ENCODE measurements around the gene ADAM12.
"Not testable (repeated sequence)": the region's sequence is repeated elsewhere in the genome, so short reads cannot be mapped to it uniquely, and the experiment has no call there.

The ADAM12 gene

GRCh38 chr10:126402721-126403695, 14.7 kb upstream of the ADAM12 start:
- no peak for DNase-seq (ENCODE audit: low spot score)

GRCh38 chr10:126400641-126401040, 12.4 kb upstream of the ADAM12 start:
- no peak for DNase-seq (ENCODE audit: low spot score)

GRCh38 chr10:126398924-126399323, 10.6 kb upstream of the ADAM12 start:
- no peak for DNase-seq (ENCODE audit: low spot score)

GRCh38 chr10:126398383-126398743, 10.1 kb upstream of the ADAM12 start:
- no peak for DNase-seq (ENCODE audit: low spot score)

- no peak for DNase-seq (ENCODE audit: low spot score)
Observed at GRCh38 chr10:126397640-126398382, 9.5 kb upstream of the ADAM12 start.

GRCh38 chr10:126397156-126397555, 8.9 kb upstream of the ADAM12 start:
- DNase-seq (ENCODE audit: low spot score), result no peak

- DNase-seq (ENCODE audit: low spot score), result no peak
Observed at GRCh38 chr10:126394948-126395347, 6.7 kb upstream of the ADAM12 start.

- no peak for DNase-seq (ENCODE audit: low spot score)
Observed at GRCh38 chr10:126393076-126393475, 4.8 kb upstream of the ADAM12 start.

GRCh38 chr10:126392469-126392868, 4.2 kb upstream of the ADAM12 start:
- DNase-seq (ENCODE audit: low spot score), result no peak

GRCh38 chr10:126392068-126392467, 3.8 kb upstream of the ADAM12 start:
- no peak for DNase-seq (ENCODE audit: low spot score)

GRCh38 chr10:126391192-126391885, 3.1 kb upstream of the ADAM12 start:
- DNase-seq (ENCODE audit: low spot score), result no peak

GRCh38 chr10:126390324-126390723, 2.0 kb upstream of the ADAM12 start:
- no peak for DNase-seq (ENCODE audit: low spot score)

- DNase-seq (ENCODE audit: low spot score), result no peak
Observed at GRCh38 chr10:126387041-126387921, 996 bp downstream of the ADAM12 start.

- DNase-seq (ENCODE audit: low spot score), result no peak
Observed at GRCh38 chr10:126384269-126384873, 3.9 kb downstream of the ADAM12 start.

GRCh38 chr10:126380352-126381076, 7.8 kb downstream of the ADAM12 start:
- no peak for DNase-seq (ENCODE audit: low spot score)

GRCh38 chr10:126379166-126379565, 9.1 kb downstream of the ADAM12 start:
- not testable (repeated sequence) for DNase-seq (ENCODE audit: low spot score)

- DNase-seq (ENCODE audit: low spot score), result no peak
Observed at GRCh38 chr10:126376956-126377355, 11.3 kb downstream of the ADAM12 start.

GRCh38 chr10:126375926-126376554, 12.2 kb downstream of the ADAM12 start:
- no peak for DNase-seq (ENCODE audit: low spot score)

GRCh38 chr10:126375299-126375698, 13.0 kb downstream of the ADAM12 start:
- DNase-seq (ENCODE audit: low spot score), result no peak

- no peak for DNase-seq (ENCODE audit: low spot score)
Observed at GRCh38 chr10:126374435-126374834, 13.8 kb downstream of the ADAM12 start.

All from hematopoietic multipotent progenitor cell treated with erythropoietin and hydrocortisone succinate and interleukin-3 and kit ligand, for 17 days (in vitro differentiated cells).